CD8-positive, alpha-beta memory T cell (primary cell): ENCODE results near the gene ATRNL1. TPM values are rescaled to one million over a fixed set of nuclear protein-coding genes. Genes with fewer than 3 reads are reported as not detected.
"Not testable (repeated sequence)": the region's sequence is repeated elsewhere in the genome, so short reads cannot be mapped to it uniquely, and the experiment has no call there.

Experiments used
- CTCF ChIA-PET: fragments of 350-600 bp; sonication (Branson Sonifier 250); formaldehyde crosslinking; loops from one replicate; lab custom pipeline; 2021; ENCODE audit warnings: antibody characterized with exemption; lab: Charles Lee
- POLR2A ChIA-PET: fragments of 350-600 bp; sonication (Branson Sonifier 250); formaldehyde crosslinking; loops from one replicate; lab custom pipeline; 2021; ENCODE audit warnings: antibody characterized with exemption; lab: Charles Lee
- DNase-seq, 5 donors: peaks; one replicate each; pipeline versions ENCODE4 v3.0.0 to v3.0.0-alpha.2; 2020 to 2022; ENCODE audit warnings: mixed read lengths in 1 of 5
- H3K27ac ChIP-seq: one replicate; pipeline ENCODE4 v1.7.0; 2013; ENCODE audit warnings: low read depth, mild to moderate bottlenecking, low read length, moderate library complexity
- H3K27me3 ChIP-seq: 2 replicates; pipeline ENCODE4 v1.7.0; 2013; ENCODE audit warnings: low read length, mild to moderate bottlenecking; ENCODE audit not compliant: insufficient read depth, poor library complexity, severe bottlenecking
- H3K36me3 ChIP-seq: 2 replicates; pipeline ENCODE4 v1.7.0; 2013; ENCODE audit warnings: mild to moderate bottlenecking, low read length, moderate library complexity; ENCODE audit not compliant: insufficient read depth
- H3K4me1 ChIP-seq: 2 replicates; pipeline ENCODE4 v1.7.0; 2013; ENCODE audit warnings: mild to moderate bottlenecking, low read length, moderate library complexity; ENCODE audit not compliant: insufficient read depth
- H3K4me3 ChIP-seq: 2 replicates; pipeline ENCODE4 v1.7.0; 2013; ENCODE audit warnings: mild to moderate bottlenecking, low read length
- H3K9me3 ChIP-seq: 2 replicates; pipeline ENCODE4 v1.7.0; 2013; ENCODE audit warnings: mild to moderate bottlenecking, low read length
- H3K27ac Mint-ChIP-seq, 8 donors: one replicate each; pipeline ENCODE4 v1.8.0; 2020 to 2021; ENCODE audit warnings: mixed read lengths in 8 of 8, mild to moderate bottlenecking in 6 of 8, inconsistent platforms in 3 of 8, moderate library complexity in 3 of 8
- H3K27me3 Mint-ChIP-seq, 2 donors: one replicate each; pipeline ENCODE4 v1.8.0; 2020 to 2021; ENCODE audit warnings: mixed read lengths in 2 of 2, mild to moderate bottlenecking in 1 of 2, moderate library complexity in 1 of 2
- H3K36me3 Mint-ChIP-seq, 3 donors: one replicate each; pipeline ENCODE4 v1.8.0; 2020 to 2021; ENCODE audit warnings: mixed read lengths in 3 of 3, inconsistent platforms in 1 of 3, mild to moderate bottlenecking in 1 of 3
- H3K4me1 Mint-ChIP-seq, 3 donors: one replicate each; pipeline ENCODE4 v1.8.0; 2020 to 2021; ENCODE audit warnings: mixed read lengths in 3 of 3, inconsistent platforms in 1 of 3, mild to moderate bottlenecking in 1 of 3
- H3K4me3 Mint-ChIP-seq, 7 donors: one replicate each; pipeline ENCODE4 v1.8.0; 2020 to 2021; ENCODE audit warnings: mixed read lengths in 7 of 7, mild to moderate bottlenecking in 6 of 7, moderate library complexity in 4 of 7, inconsistent platforms in 2 of 7
- H3K9me3 Mint-ChIP-seq, 5 donors: one replicate each; pipeline ENCODE4 v1.8.0; 2020 to 2022; ENCODE audit warnings: mixed read lengths in 5 of 5, mild to moderate bottlenecking in 3 of 5, moderate library complexity in 2 of 5, inconsistent platforms in 1 of 5
- polyA plus RNA-seq: library from polyadenylated mRNA; unstranded; fragments of 300-500 nt; fragmentation: Illumina TruSeq; gene quantifications from one replicate; pipeline ENCODE4 v1.2.3, GENCODE V29; 2021
- total RNA-seq, 2 experiments: library from RNA; stranded (reverse); gene quantifications; one replicate each; pipeline ENCODE4 v1.2.3, GENCODE V29; 2021

ATRNL1 gene
- total and polyA plus RNA-seq, 3 experiments from 2014 or later, result not detected

- Histone ChIP-seq H3K27me3 (no peaks in the 10 kb centered on the region), H3K4me3 (no peak overlapping the region), H3K27ac (no peak overlapping the region), H3K4me1 (no peaks in the 10 kb centered on the region), H3K36me3 (no peaks in the 10 kb centered on the region), H3K9me3 (no peaks in the 10 kb centered on the region)
- Mint-ChIP-seq H3K36me3 (no peaks in the 10 kb centered on the region), H3K9me3 (peaks cover 0 to 12% (median 8%) of the 10 kb centered on the region in 5 donors), H3K27ac (no peak overlapping the region), H3K4me1 (no peaks in the 10 kb centered on the region), H3K4me3 (no peak overlapping the region), H3K27me3 (no peaks in the 10 kb centered on the region)
- CTCF ChIA-PET, result no interaction called here
- POLR2A ChIA-PET, result no interaction called here
- no peak for DNase-seq
These were observed 242.2 kb downstream of the ATRNL1 start for GRCh38 chr10:115335366-115335765.

GRCh38 chr10:115355162-115355760 is 262.1 kb downstream of the ATRNL1 start:
- H3K27ac ChIP-seq, result no peak overlapping the region
- no peaks in the 10 kb centered on the region for H3K9me3 ChIP-seq
- Mint-ChIP-seq H3K36me3 (no peaks in the 10 kb centered on the region), H3K27me3 (no peaks in the 10 kb centered on the region), H3K9me3 (peaks cover 0 to 18% (median 6%) of the 10 kb centered on the region in 5 donors), H3K27ac (no peak overlapping the region), H3K4me1 (no peaks in the 10 kb centered on the region), H3K4me3 (peak overlapping the region in 1 of 7 donors; percentile 54)
- peak in 1 of 5 donors; percentile 1 for DNase-seq
- POLR2A ChIA-PET, result no interaction called here
- no peaks in the 10 kb centered on the region for H3K36me3 ChIP-seq
- CTCF ChIA-PET, result no interaction called here
- H3K4me1 ChIP-seq, result no peaks in the 10 kb centered on the region
- no peaks in the 10 kb centered on the region for H3K27me3 ChIP-seq
- H3K4me3 ChIP-seq, result no peak overlapping the region

DNA sequence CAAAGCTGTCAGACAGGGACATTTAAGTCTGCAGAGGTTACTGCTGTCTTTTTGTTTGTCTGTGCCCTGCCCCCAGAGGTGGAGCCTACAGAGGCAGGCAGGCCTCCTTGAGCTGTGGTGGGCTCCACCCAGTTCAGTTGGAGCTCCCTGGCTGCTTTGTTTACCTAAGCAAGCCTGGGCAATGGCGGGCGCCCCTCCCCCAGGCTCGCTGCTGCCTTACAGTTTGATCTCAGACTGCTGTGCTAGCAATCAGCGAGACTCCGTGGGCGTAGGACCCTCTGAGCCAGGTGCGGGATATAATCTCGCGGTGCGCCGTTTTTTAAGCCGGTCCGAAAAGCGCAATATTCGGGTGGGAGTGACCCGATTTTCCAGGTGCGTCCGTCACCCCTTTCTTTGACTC is 274.8 kb downstream of the ATRNL1 start:
- H3K36me3 Mint-ChIP-seq, H3K27me3 ChIP-seq, H3K27ac ChIP-seq, H3K4me1 ChIP-seq, H3K27ac Mint-ChIP-seq, H3K4me3 Mint-ChIP-seq, H3K9me3 ChIP-seq, POLR2A ChIA-PET, H3K4me3 ChIP-seq, H3K4me1 Mint-ChIP-seq, CTCF ChIA-PET, DNase-seq, H3K36me3 ChIP-seq, H3K27me3 Mint-ChIP-seq: not testable (repeated sequence)
- peaks cover 8 to 15% (median 11%) of the 10 kb centered on the region in 5 donors for H3K9me3 Mint-ChIP-seq

DNA sequence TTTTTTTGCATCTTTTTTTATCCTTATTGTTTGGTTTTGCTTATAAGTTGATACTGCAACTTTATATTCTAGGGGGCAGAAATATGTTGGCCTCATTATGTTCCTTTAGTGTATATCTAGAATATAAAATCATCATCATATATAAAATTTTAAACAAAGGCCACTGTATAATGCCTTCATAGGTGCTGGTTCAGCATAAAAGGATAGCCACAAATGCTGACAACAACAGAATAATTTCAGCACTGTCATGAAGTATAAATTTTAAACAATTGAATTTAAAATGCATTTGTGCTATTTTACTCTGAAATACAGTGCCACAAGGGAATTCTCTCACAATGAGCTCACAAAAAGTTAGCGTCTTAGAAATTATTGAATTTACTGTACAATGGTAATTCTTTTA is 285.9 kb downstream of the ATRNL1 start:
- no peaks in the 10 kb centered on the region for H3K36me3 ChIP-seq
- Mint-ChIP-seq H3K36me3 (no peaks in the 10 kb centered on the region), H3K27ac (no peak overlapping the region), H3K4me1 (no peaks in the 10 kb centered on the region), H3K9me3 (peaks cover 0 to 18% (median 7%) of the 10 kb centered on the region in 5 donors), H3K4me3 (no peak overlapping the region), H3K27me3 (no peaks in the 10 kb centered on the region)
- CTCF ChIA-PET, result no interaction called here
- no peaks in the 10 kb centered on the region for H3K9me3 ChIP-seq
- POLR2A ChIA-PET, result no interaction called here
- H3K4me3 ChIP-seq, result no peak overlapping the region
- H3K4me1 ChIP-seq, result no peaks in the 10 kb centered on the region
- H3K27ac ChIP-seq, result no peak overlapping the region
- no peaks in the 10 kb centered on the region for H3K27me3 ChIP-seq
- no peak for DNase-seq

DNA sequence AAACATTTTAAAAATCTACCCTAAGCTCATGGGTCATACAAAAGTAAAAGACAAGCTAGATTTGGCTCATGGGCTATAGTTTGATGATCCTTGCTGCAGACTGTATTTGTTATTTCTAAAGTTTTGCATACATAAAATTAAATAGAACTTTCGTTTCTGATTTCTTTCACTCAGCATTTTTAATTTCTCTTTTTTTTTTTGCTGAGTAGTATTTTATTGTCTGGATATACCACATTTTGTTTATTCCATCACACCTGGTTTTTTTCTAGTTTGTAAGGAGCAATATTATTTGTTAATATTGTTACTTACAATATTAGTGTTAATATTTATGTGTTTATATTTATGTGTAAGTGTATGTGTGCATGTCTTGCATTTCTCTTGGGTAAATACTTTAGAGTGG is 291.5 kb downstream of the ATRNL1 start:
- no peak for DNase-seq
- ChIA-PET CTCF (no interaction called here), POLR2A (no interaction called here)
- H3K27ac Mint-ChIP-seq, result no peak overlapping the region
- no peaks in the 10 kb centered on the region for H3K36me3 Mint-ChIP-seq
- Histone ChIP-seq H3K27ac (no peak overlapping the region), H3K9me3 (no peaks in the 10 kb centered on the region), H3K27me3 (no peaks in the 10 kb centered on the region), H3K4me1 (no peaks in the 10 kb centered on the region), H3K36me3 (no peaks in the 10 kb centered on the region), H3K4me3 (no peak overlapping the region)
- no peak overlapping the region for H3K4me3 Mint-ChIP-seq
- peaks cover 0 to 21% (median 3%) of the 10 kb centered on the region in 5 donors for H3K9me3 Mint-ChIP-seq
- H3K27me3 Mint-ChIP-seq, result no peaks in the 10 kb centered on the region
- no peaks in the 10 kb centered on the region for H3K4me1 Mint-ChIP-seq

DNA sequence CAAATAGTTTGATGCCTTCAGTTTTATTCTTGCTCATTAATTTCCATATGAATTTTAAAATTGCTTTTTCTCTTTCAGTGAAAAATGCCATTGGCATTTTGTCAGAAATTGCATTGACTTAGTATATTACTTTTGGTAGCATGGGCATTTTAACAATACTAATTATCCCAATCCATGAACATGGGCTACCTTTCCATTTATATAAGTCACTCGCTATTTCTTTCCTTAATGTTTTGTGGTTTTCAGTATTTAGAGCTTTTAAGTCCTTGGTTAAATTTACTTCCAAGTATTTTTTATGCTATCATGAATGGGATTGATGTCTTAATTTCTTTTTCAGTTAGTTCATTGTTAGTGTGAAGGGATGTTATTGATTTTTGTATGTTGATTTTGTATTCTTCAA is 297.4 kb downstream of the ATRNL1 start:
- no peak for DNase-seq

DNA sequence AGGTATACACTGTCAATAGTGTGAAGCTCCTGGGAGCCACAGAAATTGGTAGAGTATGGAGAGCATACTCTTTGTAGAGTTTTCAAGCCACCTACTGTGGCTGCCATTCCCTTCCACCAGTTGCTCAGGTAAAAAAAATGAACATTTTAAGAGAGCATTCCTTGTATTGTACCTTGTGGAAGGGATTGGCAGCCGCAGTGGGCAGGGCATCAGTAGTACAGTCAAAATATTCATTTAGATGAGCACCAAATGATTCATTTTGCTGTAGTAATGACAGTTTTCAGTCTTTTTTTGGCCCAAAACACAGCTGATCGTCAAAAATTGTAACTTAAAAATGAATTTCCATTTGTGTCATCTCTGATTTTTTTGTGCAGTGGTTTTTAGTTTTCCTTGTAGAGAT is 304.9 kb downstream of the ATRNL1 start:
- Histone ChIP-seq H3K36me3 (no peaks in the 10 kb centered on the region), H3K9me3 (no peaks in the 10 kb centered on the region), H3K4me1 (no peaks in the 10 kb centered on the region), H3K4me3 (no peak overlapping the region), H3K27ac (no peak overlapping the region), H3K27me3 (no peaks in the 10 kb centered on the region)
- Mint-ChIP-seq H3K36me3 (peaks cover 0 to 4% (median 0%) of the 10 kb centered on the region in 3 donors), H3K4me1 (no peaks in the 10 kb centered on the region), H3K27me3 (no peaks in the 10 kb centered on the region), H3K27ac (no peak overlapping the region), H3K4me3 (no peak overlapping the region), H3K9me3 (peaks cover 0 to 40% (median 8%) of the 10 kb centered on the region in 5 donors)
- POLR2A ChIA-PET, result no interaction called here
- no peak for DNase-seq
- CTCF ChIA-PET, result no interaction called here

More for the DNA sequence above, 297.4 kb downstream of the ATRNL1 start:
- no peaks in the 10 kb centered on the region for H3K4me1 ChIP-seq
- H3K27me3 ChIP-seq, result no peaks in the 10 kb centered on the region
- ChIA-PET CTCF (no interaction called here), POLR2A (no interaction called here)
- no peak overlapping the region for H3K27ac ChIP-seq
- H3K36me3 ChIP-seq, result no peaks in the 10 kb centered on the region
- H3K4me3 Mint-ChIP-seq, result no peak overlapping the region
- peaks cover 0 to 20% (median 2%) of the 10 kb centered on the region in 5 donors for H3K9me3 Mint-ChIP-seq
- no peaks in the 10 kb centered on the region for H3K27me3 Mint-ChIP-seq
- no peak overlapping the region for H3K4me3 ChIP-seq
- H3K9me3 ChIP-seq, result no peaks in the 10 kb centered on the region
- H3K36me3 Mint-ChIP-seq, result no peaks in the 10 kb centered on the region
- H3K4me1 Mint-ChIP-seq, result no peaks in the 10 kb centered on the region
- H3K27ac Mint-ChIP-seq, result no peak overlapping the region

DNA sequence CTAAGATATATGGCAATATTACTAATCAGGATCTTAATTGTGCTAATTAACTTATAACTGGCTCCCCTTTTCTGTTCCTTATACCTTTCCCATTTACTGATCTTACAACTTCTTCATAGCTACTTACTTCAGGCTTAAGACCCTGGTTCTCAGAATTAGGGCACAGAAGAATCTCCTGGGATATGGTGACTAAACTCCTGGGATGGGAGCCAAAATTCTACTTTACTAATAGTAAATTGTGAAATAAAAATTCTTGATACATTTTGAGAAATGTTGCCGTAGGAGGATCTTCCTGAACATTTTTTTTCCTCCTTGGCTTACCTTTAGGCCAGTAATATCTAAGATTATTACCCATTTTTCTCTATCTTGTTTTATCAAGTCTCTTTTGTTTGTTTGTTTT is 309.5 kb downstream of the ATRNL1 start:
- H3K9me3 ChIP-seq, result no peaks in the 10 kb centered on the region
- ChIA-PET POLR2A (no interaction called here), CTCF (no interaction called here)
- no peak overlapping the region for H3K4me3 ChIP-seq
- Mint-ChIP-seq H3K27me3 (no peaks in the 10 kb centered on the region), H3K4me3 (no peak overlapping the region), H3K9me3 (peaks cover 3 to 37% (median 11%) of the 10 kb centered on the region in 5 donors), H3K27ac (no peak overlapping the region), H3K4me1 (no peaks in the 10 kb centered on the region), H3K36me3 (peaks cover 0 to 6% (median 0%) of the 10 kb centered on the region in 3 donors)
- no peaks in the 10 kb centered on the region for H3K4me1 ChIP-seq
- H3K27me3 ChIP-seq, result no peaks in the 10 kb centered on the region
- no peak for DNase-seq
- H3K27ac ChIP-seq, result no peak overlapping the region
- no peaks in the 10 kb centered on the region for H3K36me3 ChIP-seq
